K562 (cell line): Measurements from ENCODE around the gene PHLDB2. TPM values are rescaled to one million over a fixed set of nuclear protein-coding genes. Genes with fewer than 3 reads are reported as not detected.

Source experiments
- CTCF ChIP-seq, 3 experiments: IDR thresholded peaks in 2 of 3; conservative IDR thresholded peaks in 1 of 3; 2 replicates each; pipeline ENCODE4 v1.5.1; 2011 to 2012; ENCODE audit warnings: low read length in 3 of 3, mild to moderate bottlenecking in 3 of 3, control low read depth in 2 of 3, improper control_type of control experiment in 1 of 3, inconsistent platforms in 1 of 3, low read depth in 1 of 3, mixed read lengths in 1 of 3, moderate library complexity in 1 of 3; ENCODE audit not compliant: insufficient read depth in 2 of 3
- polyA plus RNA-seq, 8 experiments: library from polyadenylated mRNA; depleted of rRNA in 4 of 8; stranded (reverse) in 5 of 8; unstranded in 3 of 8; fragments of >200 nt; fragmentation: Nextera tagmentation in 2 of 8; fragmentation: Illumina TruSeq in 1 of 8; extraction: Ambion mirVana in 2 of 8; extraction: Trizol in 1 of 8; gene quantifications; 2 replicates each; pipeline versions ENCODE4 v1.2.1 to v1.2.3, GENCODE V29; 2011 to 2014; ENCODE audit warnings: inconsistent platforms in 1 of 8, missing spikeins in 1 of 8
- total RNA-seq, 7 experiments: library from RNA; depleted of rRNA in 6 of 7; stranded (reverse); fragments of >200 nt in 6 of 7; fragmentation: Illumina TruSeq in 2 of 7; extraction: Trizol in 2 of 7; gene quantifications; 2 replicates each; pipeline versions ENCODE4 v1.2.1 to v1.2.3, GENCODE V29; 2011 to 2021; ENCODE audit warnings: low replicate concordance in 1 of 7
- TF ChIP-seq, protein P1 (sequence below), 2 experiments: fragments of 450-650 bp; formaldehyde crosslinking in 1 of 2; IDR thresholded peaks; 2 replicates each; pipeline versions ENCODE4 v1.4.0 to v1.6.1; 2014 to 2020; ENCODE audit warnings: mild to moderate bottlenecking in 2 of 2, borderline replicate concordance in 1 of 2, low read depth in 1 of 2

The PHLDB2 gene
- total and polyA plus RNA-seq, 9 of the 15 experiments (the other 6 are each of a cell fraction or from before 2014, with no cell fraction given) = 0.04 TPM; not detected in 8

DNA sequence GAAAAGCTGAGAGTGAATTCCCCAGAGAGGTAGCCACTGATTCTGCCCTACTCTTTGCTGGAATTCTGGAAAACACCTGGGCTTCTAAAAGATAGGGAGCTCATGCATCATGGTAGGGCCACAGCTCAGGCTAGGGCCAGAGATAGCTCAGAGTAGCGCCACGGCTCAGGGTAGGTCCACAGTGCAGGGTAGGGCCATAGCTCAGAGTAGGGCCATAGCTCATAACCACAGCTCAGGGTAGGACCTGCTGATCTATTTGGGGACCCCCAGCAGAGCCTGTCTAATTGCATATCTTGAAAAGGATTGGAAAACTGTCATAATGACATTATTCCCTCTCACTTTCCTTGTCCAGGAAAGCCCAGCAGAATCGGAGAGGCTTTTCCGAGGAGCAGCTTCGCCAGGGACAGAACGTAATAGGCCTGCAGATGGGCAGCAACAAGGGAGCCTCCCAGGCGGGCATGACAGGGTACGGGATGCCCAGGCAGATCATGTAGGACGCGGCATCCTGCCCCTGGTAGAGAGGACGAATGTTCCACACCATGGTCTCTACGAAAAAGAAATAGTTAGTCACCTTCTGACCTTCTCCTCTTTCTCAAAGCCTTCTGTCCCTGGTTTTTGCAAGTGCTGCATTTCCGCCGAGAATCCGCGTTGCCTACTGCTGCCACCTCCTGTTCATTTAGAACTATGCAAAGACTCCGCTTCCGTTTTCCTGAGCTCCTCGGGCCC lies 154.2 kb downstream of the PHLDB2 start (continued):
- TF ChIP-seq, protein P1, sequence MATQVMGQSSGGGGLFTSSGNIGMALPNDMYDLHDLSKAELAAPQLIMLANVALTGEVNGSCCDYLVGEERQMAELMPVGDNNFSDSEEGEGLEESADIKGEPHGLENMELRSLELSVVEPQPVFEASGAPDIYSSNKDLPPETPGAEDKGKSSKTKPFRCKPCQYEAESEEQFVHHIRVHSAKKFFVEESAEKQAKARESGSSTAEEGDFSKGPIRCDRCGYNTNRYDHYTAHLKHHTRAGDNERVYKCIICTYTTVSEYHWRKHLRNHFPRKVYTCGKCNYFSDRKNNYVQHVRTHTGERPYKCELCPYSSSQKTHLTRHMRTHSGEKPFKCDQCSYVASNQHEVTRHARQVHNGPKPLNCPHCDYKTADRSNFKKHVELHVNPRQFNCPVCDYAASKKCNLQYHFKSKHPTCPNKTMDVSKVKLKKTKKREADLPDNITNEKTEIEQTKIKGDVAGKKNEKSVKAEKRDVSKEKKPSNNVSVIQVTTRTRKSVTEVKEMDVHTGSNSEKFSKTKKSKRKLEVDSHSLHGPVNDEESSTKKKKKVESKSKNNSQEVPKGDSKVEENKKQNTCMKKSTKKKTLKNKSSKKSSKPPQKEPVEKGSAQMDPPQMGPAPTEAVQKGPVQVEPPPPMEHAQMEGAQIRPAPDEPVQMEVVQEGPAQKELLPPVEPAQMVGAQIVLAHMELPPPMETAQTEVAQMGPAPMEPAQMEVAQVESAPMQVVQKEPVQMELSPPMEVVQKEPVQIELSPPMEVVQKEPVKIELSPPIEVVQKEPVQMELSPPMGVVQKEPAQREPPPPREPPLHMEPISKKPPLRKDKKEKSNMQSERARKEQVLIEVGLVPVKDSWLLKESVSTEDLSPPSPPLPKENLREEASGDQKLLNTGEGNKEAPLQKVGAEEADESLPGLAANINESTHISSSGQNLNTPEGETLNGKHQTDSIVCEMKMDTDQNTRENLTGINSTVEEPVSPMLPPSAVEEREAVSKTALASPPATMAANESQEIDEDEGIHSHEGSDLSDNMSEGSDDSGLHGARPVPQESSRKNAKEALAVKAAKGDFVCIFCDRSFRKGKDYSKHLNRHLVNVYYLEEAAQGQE (IDR thresholded peaks at IDR 0.05; ENCODE audit: borderline replicate concordance) = peak; percentile 31; the same call in 1 of the 2 replicates
- TF ChIP-seq, protein P1 (CRISPR knock-in tag; IDR thresholded peaks at IDR 0.05; ENCODE audit: low read depth) = no peak
- peak; percentile 57 to 70 (median 70) for TF ChIP-seq CTCF (IDR thresholded peaks at IDR 0.05 in 2 of 3, conservative IDR thresholded peaks at IDR 0.05 in 1 of 3; ENCODE audit: insufficient read depth in 2 of 3, low read depth in 1 of 3, low read length in 3 of 3)
